Thyroid gland (tissue), 4 donors: ENCODE results near the gene CRIM1. TPM values are rescaled to one million over a fixed set of nuclear protein-coding genes. Genes with fewer than 3 reads are reported as not detected.
A peak's percentile ranks its signal among the peaks of the same experiment; 100 is the strongest.
"Not testable (repeated sequence)": the region's sequence is repeated elsewhere in the genome, so short reads cannot be mapped to it uniquely, and the experiment has no call there.

Source experiments
- DNase-seq, 2 donors: peaks; one replicate each; pipeline ENCODE4 v3.0.0-alpha.2; 2019
- H3K27ac ChIP-seq, 3 donors: fragments of 200-600 bp; sonication (generic); 1 replicate in 2 of 3; 2 replicates in 1 of 3; pipeline ENCODE4 v1.5.1; 2016 to 2019; ENCODE audit warnings: mild to moderate bottlenecking in 1 of 3, moderate library complexity in 1 of 3
- H3K27me3 ChIP-seq: fragments of 200-600 bp; sonication (generic); one replicate; pipeline ENCODE4 v1.5.1; 2019
- H3K36me3 ChIP-seq, 2 donors: fragments of 200-600 bp; sonication (generic); one replicate each; pipeline ENCODE4 v1.5.1; 2016 to 2019
- H3K4me1 ChIP-seq, 2 donors: fragments of 200-600 bp; sonication (generic); one replicate each; pipeline ENCODE4 v1.5.1; 2017 to 2019
- H3K4me3 ChIP-seq, 3 donors: fragments of 200-600 bp; sonication (generic); replicated peaks in 1 of 3; 1 replicate in 2 of 3; 2 replicates in 1 of 3; pipeline ENCODE4 v1.5.1; 2016; ENCODE audit warnings: mild to moderate bottlenecking in 1 of 3
- H3K9me3 ChIP-seq: fragments of 200-600 bp; sonication (generic); one replicate; pipeline ENCODE4 v1.5.1; 2017
- POLR2A ChIP-seq, 2 donors: fragments of 450-650 bp; IDR thresholded peaks; one replicate each; pipeline ENCODE4 v1.6.1; 2017; ENCODE audit warnings: antibody characterized with exemption in 2 of 2, mild to moderate bottlenecking in 2 of 2, moderate library complexity in 1 of 2
- WGBS, 2 donors: methylation state at CpG; one replicate each; pipeline ENCODE4 v1.1.5; 2017; 5-methylcytosine and 5-hydroxymethylcytosine counted together
- intact Hi-C: fragments of 100-400 bp; cut with DNase I; formaldehyde crosslinking; loops from one replicate; pipeline ENCODE4 v1.15.1; 2023
- total RNA-seq, 4 donors: library from RNA; depleted of rRNA; stranded (reverse); fragments of >200 nt; gene quantifications; one replicate each; pipeline ENCODE4 v1.2.3, GENCODE V29; 2016
- TF ChIP-seq, protein P1 (sequence below), 6 experiments: fragments of 200-600 bp in 3 of 6; fragments of 450-650 bp in 3 of 6; sonication (generic) in 3 of 6; IDR thresholded peaks; one replicate each; pipeline ENCODE4 v1.5.1; 2016 to 2019; ENCODE audit warnings: antibody characterized with exemption in 6 of 6, mild to moderate bottlenecking in 2 of 6, inconsistent platforms in 1 of 6, moderate library complexity in 1 of 6

CRIM1 gene
- total RNA-seq, 4 donors from 2014 or later = 49.5 to 104 (median 71.5) TPM

DNA sequence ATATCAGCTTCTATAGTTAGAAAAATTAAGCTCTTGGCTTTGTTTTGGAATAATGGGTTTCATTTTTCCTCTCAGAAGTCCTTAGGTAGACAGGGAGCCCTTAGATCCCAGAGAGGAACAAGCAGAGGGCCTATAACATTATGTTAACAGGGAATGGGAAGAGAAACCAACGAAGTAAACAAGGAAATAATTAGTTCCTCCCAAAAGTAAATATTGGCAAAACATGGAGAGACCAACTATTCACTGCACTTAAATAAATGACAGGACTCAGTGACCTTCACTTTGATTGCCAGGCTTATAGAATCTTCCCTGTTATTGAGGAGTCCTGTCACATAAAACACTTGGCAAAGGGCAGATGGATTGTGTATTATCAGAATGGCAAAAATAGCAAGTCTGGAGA, 5.3 kb downstream of the CRIM1 start:
- H3K9me3 ChIP-seq = no peaks in the 10 kb centered on the region
- H3K27me3 ChIP-seq = no peaks in the 10 kb centered on the region
- no peak overlapping the region for H3K4me3 ChIP-seq
- TF ChIP-seq, protein P1, sequence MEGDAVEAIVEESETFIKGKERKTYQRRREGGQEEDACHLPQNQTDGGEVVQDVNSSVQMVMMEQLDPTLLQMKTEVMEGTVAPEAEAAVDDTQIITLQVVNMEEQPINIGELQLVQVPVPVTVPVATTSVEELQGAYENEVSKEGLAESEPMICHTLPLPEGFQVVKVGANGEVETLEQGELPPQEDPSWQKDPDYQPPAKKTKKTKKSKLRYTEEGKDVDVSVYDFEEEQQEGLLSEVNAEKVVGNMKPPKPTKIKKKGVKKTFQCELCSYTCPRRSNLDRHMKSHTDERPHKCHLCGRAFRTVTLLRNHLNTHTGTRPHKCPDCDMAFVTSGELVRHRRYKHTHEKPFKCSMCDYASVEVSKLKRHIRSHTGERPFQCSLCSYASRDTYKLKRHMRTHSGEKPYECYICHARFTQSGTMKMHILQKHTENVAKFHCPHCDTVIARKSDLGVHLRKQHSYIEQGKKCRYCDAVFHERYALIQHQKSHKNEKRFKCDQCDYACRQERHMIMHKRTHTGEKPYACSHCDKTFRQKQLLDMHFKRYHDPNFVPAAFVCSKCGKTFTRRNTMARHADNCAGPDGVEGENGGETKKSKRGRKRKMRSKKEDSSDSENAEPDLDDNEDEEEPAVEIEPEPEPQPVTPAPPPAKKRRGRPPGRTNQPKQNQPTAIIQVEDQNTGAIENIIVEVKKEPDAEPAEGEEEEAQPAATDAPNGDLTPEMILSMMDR (IDR thresholded peaks at IDR 0.05) = no peak
- TF ChIP-seq POLR2A (IDR thresholded peaks at IDR 0.05) = no peak
- intact Hi-C loops = loop anchor here (10.0 kb wide), 1 partner anchor 54 kb away; no protein-coding TSS in a partner anchor
- 81% methylated on average over 1 of the region's 1 CpG for WGBS, 2 donors
- H3K4me1 ChIP-seq = peaks cover 39 to 53% of the 10 kb centered on the region in 2 donors
- no peak overlapping the region for H3K27ac ChIP-seq
- no peak for DNase-seq
- H3K36me3 ChIP-seq = no peaks in the 10 kb centered on the region

DNA sequence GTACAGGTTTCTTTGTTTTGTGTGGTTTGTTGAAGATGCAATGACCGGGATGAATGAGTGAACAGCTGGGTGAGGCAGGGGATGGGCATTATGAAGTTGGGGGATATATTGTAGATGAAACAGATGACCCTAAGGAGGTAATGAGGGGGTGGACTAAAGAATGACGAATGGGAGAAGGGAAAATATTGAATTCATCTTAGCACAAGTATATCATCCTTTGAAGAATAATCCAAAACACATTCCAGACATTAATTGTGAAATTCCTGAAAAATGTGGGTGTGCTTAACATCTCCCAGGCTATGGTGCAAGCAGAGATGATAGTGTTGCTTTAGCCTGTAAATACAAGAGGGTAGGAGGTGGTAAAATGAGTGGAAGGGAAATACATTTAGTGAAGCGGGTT, 5.8 kb downstream of the CRIM1 start:
- Histone ChIP-seq H3K9me3 (no peaks in the 10 kb centered on the region), H3K36me3 (no peaks in the 10 kb centered on the region), H3K4me1 (peaks cover 44 to 58% of the 10 kb centered on the region in 2 donors), H3K4me3 (no peak overlapping the region), H3K27me3 (no peaks in the 10 kb centered on the region), H3K27ac (peak overlapping the region in 1 of 3 donors; percentile 15)
- intact Hi-C loops = loop anchor here (10.0 kb wide), 1 partner anchor 53 kb away; no protein-coding TSS in a partner anchor
- 84 to 88% methylated on average over 3 of the region's 3 CpGs for WGBS, 2 donors
- TF ChIP-seq, protein P1 (IDR thresholded peaks at IDR 0.05) = no peak
- no peak for TF ChIP-seq POLR2A (IDR thresholded peaks at IDR 0.05)
- DNase-seq = no peak

DNA sequence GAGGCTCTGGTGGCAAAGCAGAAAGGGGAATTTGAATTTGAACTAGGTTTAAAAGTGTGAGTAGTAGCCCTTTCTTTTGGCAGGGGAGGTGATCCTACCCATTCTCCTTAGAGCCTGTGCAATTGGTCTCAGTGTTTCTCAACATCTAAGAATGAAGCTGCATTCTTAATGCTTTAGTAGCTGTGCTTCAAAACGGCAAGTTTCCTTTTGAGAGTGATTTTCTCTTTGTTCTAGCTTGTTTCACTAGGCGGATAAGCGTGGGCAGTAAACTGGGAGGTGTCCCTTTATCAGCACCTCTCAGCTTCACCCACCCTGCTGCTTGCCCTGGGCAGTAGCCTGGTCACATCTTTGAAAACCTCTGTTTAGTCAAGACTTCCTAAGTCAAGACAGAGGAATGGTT, 6.7 kb downstream of the CRIM1 start:
- Histone ChIP-seq H3K27me3 (no peaks in the 10 kb centered on the region), H3K9me3 (no peaks in the 10 kb centered on the region), H3K4me3 (no peak overlapping the region), H3K4me1 (peaks cover 53 to 67% of the 10 kb centered on the region in 2 donors), H3K36me3 (no peaks in the 10 kb centered on the region), H3K27ac (peak overlapping the region in 1 of 3 donors; percentile 15)
- no peak for DNase-seq
- WGBS, 2 donors = 77 to 84% methylated on average over 3 of the region's 3 CpGs
- intact Hi-C loops = loop anchor here (10.0 kb wide), 1 partner anchor 53 kb away; no protein-coding TSS in a partner anchor
- TF ChIP-seq, protein P1 (IDR thresholded peaks at IDR 0.05) = no peak
- TF ChIP-seq POLR2A (IDR thresholded peaks at IDR 0.05) = no peak

DNA sequence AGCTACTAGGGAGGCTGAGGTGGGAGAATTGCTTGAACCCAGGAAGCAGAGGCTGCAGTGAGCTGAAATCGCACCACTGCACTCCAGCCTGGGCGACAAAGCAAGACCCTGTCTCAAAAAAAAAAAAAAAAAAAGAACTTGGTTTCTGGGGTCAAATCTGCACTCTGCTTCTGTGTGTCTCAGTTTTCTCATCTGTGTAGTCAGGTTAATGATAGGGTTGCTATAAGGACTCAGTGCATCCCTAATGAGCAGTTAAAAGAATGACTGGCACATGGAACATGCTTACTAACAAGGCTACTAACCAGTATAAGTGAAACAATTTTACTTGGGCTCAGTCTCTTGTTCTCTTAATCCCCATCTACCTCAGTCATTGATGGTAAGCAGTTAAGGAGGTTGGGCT, 7.5 kb downstream of the CRIM1 start:
- not testable (repeated sequence) for H3K27me3 ChIP-seq, DNase-seq, H3K4me3 ChIP-seq, H3K36me3 ChIP-seq, H3K27ac ChIP-seq, H3K9me3 ChIP-seq
- peaks cover 60 to 74% of the 10 kb centered on the region in 2 donors for H3K4me1 ChIP-seq
- intact Hi-C loops = loop anchor here (10.0 kb wide), 1 partner anchor 52 kb away; no protein-coding TSS in a partner anchor
- WGBS, 2 donors = 95 to 96% methylated on average over 2 of the region's 2 CpGs

DNA sequence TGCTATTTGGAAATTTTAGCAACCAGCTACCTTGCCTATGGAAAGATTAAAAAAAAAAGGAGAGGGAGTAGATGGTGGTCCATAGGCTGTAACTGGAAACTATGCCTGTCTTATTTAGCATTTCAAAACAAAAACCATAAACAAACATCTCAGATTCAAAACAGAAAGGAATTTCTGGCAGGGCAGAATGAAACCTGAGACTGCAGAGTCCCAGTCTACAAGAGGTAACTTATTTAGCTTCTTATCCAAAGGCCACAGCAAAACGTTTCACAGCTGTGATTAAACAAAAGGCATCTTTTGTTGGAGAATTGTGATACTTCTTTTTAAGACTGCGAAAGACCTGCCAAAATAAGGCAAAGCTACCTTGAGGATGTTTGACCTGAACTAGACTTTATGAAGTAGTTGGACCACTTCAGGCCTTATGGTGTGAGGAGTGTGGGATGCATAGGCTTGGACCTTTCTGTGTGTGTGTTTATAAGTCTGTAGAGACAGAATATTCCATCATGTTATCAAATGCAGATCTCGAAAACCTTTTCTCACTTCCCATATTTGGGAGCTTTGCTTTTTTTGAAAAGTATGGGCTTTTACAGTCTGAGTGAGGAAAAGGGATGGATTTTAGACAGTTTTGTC, 11.0 kb downstream of the CRIM1 start:
- intact Hi-C loops = loop anchor here (5.0 to 10.0 kb wide), 2 partner anchors 48 to 96 kb away; no protein-coding TSS in a partner anchor
- H3K4me3 ChIP-seq = no peak overlapping the region
- H3K27me3 ChIP-seq = no peaks in the 10 kb centered on the region
- peak overlapping the region; percentile 14 to 69 (median 62) for H3K27ac ChIP-seq
- TF ChIP-seq, protein P1 (IDR thresholded peaks at IDR 0.05) = no peak
- TF ChIP-seq POLR2A (IDR thresholded peaks at IDR 0.05) = peak in 1 of 2 donors; percentile 8
- H3K9me3 ChIP-seq = no peaks in the 10 kb centered on the region
- H3K4me1 ChIP-seq = peaks cover 52 to 78% of the 10 kb centered on the region in 2 donors
- no peak for DNase-seq
- WGBS, 2 donors = 48 to 53% methylated on average over 3 of the region's 3 CpGs
- no peaks in the 10 kb centered on the region for H3K36me3 ChIP-seq
